DMS 273 (cell line): ENCODE data around the gene CEND1.
A peak's percentile ranks its signal among the peaks of the same experiment; 100 is the strongest.

Source experiments
- DNase-seq: peaks from one replicate; lab custom pipeline; 2025; ENCODE audit not compliant: unreplicated experiment; lab: John Stamatoyannopoulos, UW

Gene CEND1

GRCh38 chr11:779955-780532, 9.8 kb downstream of the CEND1 start:
- DNase-seq: no peak

DNA sequence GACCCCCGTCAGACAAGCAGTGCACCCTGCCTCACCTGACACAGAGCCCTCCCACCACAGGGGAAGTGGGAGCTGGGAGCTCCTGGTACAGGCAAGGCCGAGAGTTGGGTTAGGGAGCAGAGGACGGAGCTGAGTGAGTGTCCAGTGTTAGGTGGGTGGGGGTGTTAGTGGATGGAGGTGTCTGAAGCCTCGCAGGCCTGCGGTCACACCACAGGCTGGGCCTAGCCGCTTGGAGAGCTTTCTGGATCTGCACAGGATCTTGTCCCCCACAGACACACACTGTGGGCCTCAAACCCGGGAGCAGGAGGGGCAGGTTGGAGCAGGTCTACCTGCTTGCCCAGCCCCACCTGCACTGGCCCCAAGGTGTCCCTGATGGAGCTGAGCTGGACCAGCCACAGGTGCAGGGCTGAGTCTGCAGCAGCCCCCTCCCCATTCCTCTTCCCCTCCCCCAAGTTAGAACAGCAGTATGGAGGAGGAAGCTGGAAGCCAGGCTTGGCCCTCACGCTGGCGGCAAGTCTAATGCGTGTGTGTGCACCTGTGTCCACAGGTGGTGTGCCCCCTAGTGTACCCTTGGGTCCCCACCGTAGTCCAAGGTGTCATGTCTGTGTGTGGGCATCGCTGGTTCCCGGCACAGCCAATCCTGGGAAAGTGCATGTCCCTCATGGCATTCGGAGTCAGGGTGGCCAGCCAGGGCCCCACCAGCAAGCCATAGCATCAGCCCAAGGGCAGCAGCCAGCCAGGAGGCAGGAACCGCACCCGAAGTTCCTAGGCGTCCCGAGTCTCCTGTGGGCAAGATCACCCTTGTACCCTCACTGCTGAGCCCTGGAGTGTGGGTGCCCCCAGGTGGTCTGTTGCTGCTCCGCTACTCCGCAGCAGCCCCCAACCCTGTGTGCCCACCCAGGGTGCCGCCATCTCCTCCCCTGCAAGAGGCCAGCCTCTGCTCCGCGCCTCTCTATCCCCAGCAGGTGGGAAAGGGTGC, 10.6 kb downstream of the CEND1 start:
- DNase-seq: no peak

GRCh38 chr11:777288-778255, 12.3 kb downstream of the CEND1 start, which contains the start of gene GATD1:
TSS of gene GATD1 (minus strand) at chr11:777487. CDS start at chr11:777462, 25 bp downstream.
- DNase-seq: peak; percentile 93

DNA sequence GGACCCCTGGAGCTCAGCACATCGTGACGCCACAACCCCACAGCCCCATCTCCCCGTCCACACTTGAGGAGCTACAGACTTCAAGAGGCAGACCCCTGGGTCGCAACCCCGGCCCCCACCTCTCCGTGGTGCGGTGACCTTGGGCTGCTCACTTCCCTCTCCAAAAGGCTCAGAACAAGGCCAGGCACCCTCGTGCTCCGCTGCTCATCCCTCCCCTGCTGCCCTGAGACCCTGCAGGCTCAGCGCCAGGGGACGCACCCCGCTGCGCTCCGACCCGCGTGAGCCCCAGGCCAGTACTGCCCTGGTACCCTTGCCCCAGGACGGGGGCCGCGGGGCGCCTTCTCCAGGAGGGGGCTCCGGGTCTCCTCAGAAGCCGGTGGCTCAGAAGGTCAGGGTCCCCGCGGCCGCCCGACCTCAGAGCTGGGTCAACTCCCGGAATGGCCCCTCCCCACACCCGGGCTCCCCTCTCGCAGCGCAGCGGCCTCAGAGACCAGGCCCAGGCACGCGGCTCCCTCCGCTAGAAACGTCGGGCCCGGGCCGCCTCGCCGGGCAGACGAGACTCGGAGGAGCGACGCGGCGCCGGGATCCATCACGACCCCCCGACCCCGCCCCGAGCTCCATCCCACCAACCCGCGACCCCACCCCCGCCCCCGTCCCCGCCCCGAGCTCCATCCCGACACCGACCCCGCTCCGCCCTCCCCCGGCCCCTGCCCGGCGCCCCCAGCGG, 13.2 kb downstream of the CEND1 start:
- peak; percentile 68 for DNase-seq

GRCh38 chr11:776263-776560, 13.7 kb downstream of the CEND1 start:
- no peak for DNase-seq

GRCh38 chr11:774873-775592, 14.9 kb downstream of the CEND1 start:
- no peak for DNase-seq

GRCh38 chr11:773830-774229, 16.1 kb downstream of the CEND1 start:
- no peak for DNase-seq

DNA sequence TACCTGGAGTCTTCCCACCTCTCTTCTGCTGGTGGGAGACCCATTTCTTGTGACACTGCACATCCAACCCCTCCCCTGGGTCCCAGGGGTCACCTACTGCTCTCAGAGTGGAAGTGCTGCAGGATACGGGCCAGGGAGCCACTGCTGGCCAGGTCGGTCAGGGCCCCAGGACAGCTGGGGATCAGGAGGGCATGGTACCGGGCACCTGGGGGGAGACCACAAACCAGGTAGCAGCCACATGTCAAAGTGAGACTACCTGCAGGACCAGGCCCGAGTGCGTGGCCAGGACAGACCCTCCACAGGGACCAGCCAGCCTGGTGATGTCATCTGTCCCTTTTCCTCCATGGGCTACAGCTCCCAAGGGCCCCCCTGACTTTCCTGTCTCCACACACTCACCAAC, 16.5 kb downstream of the CEND1 start:
- no peak for DNase-seq

DNA sequence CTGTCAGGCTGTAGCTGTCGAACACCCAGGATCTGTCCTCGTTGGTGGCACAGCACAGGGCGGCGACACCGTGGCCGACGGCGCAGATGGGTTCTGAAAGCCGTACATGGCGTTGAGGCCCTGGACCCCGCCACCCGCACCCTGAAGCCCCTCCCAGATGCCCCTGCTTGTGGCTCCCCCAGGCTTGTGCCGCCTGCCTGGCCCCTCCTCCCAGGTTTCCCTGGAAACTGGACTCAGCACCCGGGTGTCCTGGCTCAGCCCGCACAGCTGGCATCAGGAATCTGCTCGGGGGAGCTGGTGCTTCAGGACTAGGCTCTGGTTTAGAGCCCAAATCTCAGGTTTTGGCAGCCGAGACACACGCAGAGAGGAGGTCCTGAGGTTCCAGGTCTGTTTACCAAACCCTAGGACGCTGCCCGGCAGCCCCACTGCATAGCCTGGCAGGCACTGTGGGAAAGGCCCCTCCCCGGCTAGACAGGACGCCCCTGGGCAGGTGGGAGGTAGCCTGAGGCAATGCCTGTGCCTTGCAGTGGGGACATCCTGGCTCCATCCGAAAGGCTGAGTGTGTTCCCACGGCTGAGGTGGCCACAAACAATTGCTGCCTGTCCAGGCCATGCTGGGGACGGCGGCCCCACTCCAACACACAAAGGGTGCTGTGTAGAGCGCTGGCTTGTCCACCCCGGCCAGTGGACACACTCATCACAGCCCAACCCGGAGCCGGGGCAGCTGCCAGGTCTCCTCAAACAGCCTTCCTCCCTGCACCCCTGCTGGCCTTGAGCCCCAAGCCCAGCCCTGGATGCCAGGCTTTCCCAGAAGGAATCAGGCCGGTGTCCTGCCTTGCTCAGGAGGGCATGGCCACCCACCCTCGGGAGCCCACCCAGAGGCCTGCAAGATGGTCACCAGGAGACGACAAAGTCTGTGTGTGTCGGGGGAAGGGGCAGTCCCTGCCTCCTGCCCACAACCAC, 17.2 kb downstream of the CEND1 start:
- DNase-seq: no peak

- DNase-seq: no peak
These were observed 18.2 kb downstream of the CEND1 start for GRCh38 chr11:771617-772204.

DNA sequence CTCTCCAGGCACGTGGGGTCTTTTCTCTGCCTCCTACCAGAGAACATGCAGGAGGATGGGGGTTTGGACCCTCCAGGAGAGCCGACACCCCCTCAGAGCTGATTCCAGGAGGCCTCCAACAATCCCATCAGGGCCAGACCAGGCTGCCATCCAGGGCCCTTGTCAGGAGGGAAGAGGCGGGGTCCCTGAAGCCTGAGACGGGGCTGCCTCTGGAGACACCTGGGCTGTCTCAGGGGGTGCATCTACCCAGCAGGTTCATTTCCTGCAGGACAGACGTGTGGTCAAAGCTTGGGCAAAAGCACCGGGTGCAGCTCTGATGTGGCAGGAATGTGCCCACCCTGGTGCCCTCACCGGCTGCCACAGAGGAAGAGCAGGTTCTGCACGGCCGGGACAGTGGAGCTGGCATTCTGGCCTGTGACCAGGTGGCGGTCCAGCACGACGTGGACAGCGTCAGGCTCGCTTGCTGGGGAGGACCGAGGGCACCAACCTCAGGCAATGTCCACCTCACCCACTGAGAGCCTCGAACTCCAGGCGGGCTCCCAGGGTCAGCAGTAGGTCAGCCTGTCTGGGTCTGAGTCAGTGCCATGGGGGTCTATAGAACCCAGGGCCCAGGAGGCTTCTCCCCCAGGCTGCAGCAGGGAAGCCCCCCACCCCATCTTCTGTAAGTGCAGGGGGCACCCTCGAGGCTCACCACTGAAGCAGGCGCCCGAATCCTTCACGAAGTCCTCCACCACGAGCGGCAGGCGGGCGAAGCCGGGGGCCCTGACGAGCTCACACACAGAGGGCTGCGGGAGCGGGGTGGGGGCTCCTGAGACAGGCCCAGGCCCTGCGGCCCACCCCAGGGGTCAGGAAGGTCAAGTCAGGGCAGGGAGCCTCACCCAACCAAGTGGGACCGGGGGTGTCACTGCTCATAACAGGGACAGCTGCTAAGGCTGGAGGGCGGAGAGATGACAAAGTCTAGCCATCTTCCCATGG, 19.0 kb downstream of the CEND1 start:
- no peak for DNase-seq

DNA sequence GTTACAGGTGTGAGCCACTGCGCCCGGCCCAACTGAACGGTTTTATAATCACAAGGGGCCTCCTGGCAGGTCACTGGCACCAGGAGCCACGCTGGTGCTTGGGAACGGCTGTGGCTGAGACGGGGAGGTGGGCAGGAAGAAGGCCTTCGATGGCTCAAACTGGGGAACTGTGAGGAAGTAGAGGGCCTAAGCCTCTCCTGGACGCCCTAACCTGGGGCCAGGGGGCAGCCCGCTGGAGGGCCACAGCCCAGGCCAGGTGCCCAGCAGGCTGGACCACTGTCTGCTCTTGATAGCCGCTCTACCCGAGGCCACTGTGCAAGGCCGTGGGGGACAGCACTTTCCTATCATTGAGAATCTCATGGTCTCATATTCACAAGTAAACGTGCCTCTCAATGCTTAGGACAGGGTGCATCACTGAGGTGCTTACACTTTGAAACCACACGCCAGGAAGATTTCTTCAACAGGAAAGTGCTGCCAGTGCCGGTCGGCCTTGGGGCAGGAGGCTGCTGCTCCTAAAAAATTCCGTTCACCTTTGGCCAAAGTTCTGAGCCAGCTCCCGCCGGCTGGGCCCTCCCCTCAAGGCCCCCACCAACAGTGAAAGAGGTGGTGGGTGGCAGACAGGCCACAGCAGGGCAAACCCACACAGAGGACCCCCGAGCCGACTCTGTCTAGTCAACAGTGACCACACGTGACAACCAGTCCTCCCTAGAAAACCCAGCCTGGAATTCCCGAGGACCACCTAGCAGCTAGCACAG, 19.8 kb downstream of the CEND1 start:
- no peak for DNase-seq

DNA sequence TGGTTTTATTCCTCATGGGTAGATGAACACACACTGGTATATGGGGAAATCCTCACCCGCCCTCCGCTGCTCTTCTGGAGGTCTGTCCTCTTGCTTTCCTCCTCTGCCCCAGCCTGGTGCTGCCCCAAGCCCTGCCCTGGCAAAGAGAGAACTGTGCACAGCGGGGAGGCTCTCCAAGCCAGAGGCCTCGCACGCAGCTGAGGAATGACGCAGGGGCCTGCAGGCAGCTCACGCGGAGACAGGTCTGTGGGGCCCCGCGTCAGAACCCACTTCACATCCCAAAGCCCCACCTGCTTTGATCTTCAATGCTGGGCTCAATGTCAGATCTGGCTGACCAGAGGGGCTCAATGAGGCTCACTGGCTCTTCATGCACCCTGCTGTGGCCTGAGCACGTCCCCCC, 22.7 kb downstream of the CEND1 start:
- no peak for DNase-seq

DNA sequence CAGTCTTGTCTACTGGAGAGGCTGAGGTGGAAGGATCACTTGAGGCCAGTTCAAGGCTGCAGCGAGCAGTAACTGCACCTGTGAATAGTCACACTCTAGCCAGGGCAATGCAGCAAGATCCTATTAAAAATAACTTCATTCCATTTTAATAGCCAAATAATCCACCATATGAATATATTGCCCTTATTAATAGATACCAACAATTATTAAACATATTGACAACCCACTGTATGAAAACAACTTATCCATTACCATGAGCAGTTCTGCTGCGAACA, 23.0 kb downstream of the CEND1 start:
- no peak for DNase-seq

GRCh38 chr11:766106-766935, 23.6 kb downstream of the CEND1 start:
- DNase-seq: no peak

DNA sequence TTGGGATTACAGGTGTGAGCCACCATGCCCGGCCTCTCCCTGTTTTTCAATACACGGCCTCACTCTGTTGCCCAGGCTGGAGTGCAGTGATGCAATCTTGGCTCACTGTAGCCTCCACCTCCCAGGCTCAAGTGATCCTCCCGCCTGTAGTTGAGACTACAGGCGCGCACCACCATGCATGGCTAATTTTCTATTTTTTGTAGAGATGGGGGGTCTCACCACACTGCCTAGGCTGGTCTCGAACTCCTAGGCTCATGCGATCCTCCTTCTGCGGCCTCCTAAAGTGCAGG, 24.1 kb downstream of the CEND1 start:
- DNase-seq: no peak
